Vagina (tissue), 2 donors: ENCODE measurements around the gene CAPS.

Experiments used
- CTCF ChIP-seq, 3 experiments: fragments of 450-650 bp in 2 of 3; fragments of 200-600 bp in 1 of 3; sonication (generic) in 1 of 3; IDR thresholded peaks; one replicate each; pipeline ENCODE4 v1.5.1; 2017 to 2019; ENCODE audit warnings: antibody characterized with exemption in 3 of 3, mild to moderate bottlenecking in 2 of 3, moderate library complexity in 2 of 3
- POLR2A ChIP-seq, 2 donors: fragments of 450-650 bp; IDR thresholded peaks; one replicate each; pipeline ENCODE4 v1.6.1; 2017; ENCODE audit warnings: antibody characterized with exemption in 2 of 2, mild to moderate bottlenecking in 2 of 2, moderate library complexity in 2 of 2

DNA sequence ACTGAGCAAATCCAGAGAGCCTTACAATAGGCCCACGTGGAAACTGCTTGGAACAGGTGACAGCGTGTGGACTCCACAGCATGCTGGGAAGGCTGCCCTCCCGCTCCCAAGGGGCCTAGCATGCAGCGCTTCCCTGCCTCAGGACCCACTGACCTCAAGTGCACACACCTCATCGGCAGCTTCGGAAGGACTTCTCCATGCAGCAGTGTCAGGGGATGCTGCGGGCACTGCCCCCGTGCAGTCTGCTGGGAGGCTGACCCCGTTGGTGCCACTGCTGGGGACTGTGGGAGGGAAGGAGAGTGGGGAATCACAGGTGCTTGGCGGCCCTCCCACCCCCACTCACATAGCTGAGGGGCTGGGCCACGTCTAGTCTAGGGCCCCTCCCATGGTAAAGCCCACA is 17.2 kb downstream of the CAPS start:
- no peak for TF ChIP-seq POLR2A (IDR thresholded peaks at IDR 0.05)
- no peak for TF ChIP-seq CTCF (IDR thresholded peaks at IDR 0.05)
